PC-3 (cell line): ENCODE data around the gene C1QL1.

Experiments
- EZH2 ChIP-seq: fragments of 300-600 bp; sonication (generic); IDR thresholded peaks from one replicate; pipeline ENCODE4 v1.6.1; 2017; ENCODE audit warnings: antibody characterized with exemption, mild to moderate bottlenecking, low read length; ENCODE audit not compliant: unreplicated experiment
- TF ChIP-seq, protein P1 (sequence below): fragments of 300-600 bp; sonication (generic); conservative IDR thresholded peaks from 2 replicates; pipeline ENCODE4 v1.5.1; 2017; ENCODE audit warnings: antibody characterized with exemption, low read depth, mild to moderate bottlenecking, low read length

DNA sequence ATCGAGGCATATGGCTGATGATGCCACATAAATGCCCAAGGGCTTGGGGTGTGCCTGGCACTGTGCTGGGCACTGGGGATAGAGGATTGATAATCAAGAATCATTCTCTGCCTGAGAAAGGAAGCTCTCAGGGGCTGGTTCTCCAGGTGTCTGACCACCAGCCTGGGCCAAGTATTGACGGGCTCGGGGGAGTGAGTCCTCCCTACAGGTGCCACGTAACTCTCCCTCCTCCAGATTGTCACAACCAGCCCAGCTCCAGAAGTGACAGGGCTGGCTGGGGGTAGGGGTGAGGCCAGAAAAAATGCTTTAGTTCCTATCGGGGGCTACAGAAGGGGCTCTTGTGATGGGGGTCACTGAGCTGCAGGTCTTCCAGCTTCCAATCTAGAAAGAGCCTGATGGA lies 10.7 kb upstream of the C1QL1 start:
- TF ChIP-seq, protein P1, sequence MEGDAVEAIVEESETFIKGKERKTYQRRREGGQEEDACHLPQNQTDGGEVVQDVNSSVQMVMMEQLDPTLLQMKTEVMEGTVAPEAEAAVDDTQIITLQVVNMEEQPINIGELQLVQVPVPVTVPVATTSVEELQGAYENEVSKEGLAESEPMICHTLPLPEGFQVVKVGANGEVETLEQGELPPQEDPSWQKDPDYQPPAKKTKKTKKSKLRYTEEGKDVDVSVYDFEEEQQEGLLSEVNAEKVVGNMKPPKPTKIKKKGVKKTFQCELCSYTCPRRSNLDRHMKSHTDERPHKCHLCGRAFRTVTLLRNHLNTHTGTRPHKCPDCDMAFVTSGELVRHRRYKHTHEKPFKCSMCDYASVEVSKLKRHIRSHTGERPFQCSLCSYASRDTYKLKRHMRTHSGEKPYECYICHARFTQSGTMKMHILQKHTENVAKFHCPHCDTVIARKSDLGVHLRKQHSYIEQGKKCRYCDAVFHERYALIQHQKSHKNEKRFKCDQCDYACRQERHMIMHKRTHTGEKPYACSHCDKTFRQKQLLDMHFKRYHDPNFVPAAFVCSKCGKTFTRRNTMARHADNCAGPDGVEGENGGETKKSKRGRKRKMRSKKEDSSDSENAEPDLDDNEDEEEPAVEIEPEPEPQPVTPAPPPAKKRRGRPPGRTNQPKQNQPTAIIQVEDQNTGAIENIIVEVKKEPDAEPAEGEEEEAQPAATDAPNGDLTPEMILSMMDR = no peak
- TF ChIP-seq EZH2 = no peak
